T-cell (primary cell): Measurements from ENCODE around the gene MCRIP2. TPM values are rescaled to one million over a fixed set of nuclear protein-coding genes. Genes with fewer than 3 reads are reported as not detected.

Source experiments
- ATAC-seq, 4 experiments: fragments of 200-7000 bp in 3 of 4; fragments of 150-1000 bp in 1 of 4; cut with Tn5 transposase; replicated peaks in 1 of 4; 1 replicate in 3 of 4; 2 replicates in 1 of 4; pipeline ENCODE4 v1.10.0; 2021; ENCODE audit warnings: moderate library complexity in 3 of 4, mild to moderate bottlenecking in 2 of 4, moderate number of reproducible peaks in 1 of 4
- CTCF ChIA-PET, 2 donors: fragments of 300-600 bp; sonication (Branson Sonifier 250); formaldehyde crosslinking; loops; one replicate each; lab custom pipeline; 2022; ENCODE audit warnings: antibody characterized with exemption in 2 of 2; lab: Charles Lee
- POLR2A ChIA-PET, 2 donors: fragments of 300-600 bp; sonication (Branson Sonifier 250); formaldehyde crosslinking; loops; one replicate each; lab custom pipeline; 2022; ENCODE audit warnings: antibody characterized with exemption in 2 of 2; lab: Charles Lee
- DNase-seq, 35 experiments: peaks; one replicate each; pipeline versions ENCODE4 v3.0.0 to v3.0.0-alpha.2; 2013 to 2023
- H3K27ac ChIP-seq: one replicate; pipeline ENCODE4 v1.5.1; 2013; ENCODE audit warnings: low read length
- H3K27me3 ChIP-seq, 2 experiments: replicated peaks in 1 of 2; 1 replicate in 1 of 2; 2 replicates in 1 of 2; pipeline versions ENCODE4 v1.6.1 to v1.7.0; 2013; ENCODE audit warnings: low read length in 1 of 2, mixed read lengths in 1 of 2; ENCODE audit not compliant: control insufficient read depth in 2 of 2, insufficient read depth in 2 of 2; ENCODE audit errors: extremely low read depth in 1 of 2
- H3K36me3 ChIP-seq, 2 donors: 1 replicate in 1 of 2; 2 replicates in 1 of 2; pipeline versions ENCODE4 v1.6.1 to v1.7.0; 2013; ENCODE audit warnings: low read length in 1 of 2; ENCODE audit not compliant: control insufficient read depth in 2 of 2, insufficient read depth in 1 of 2; ENCODE audit errors: extremely low read depth in 1 of 2
- H3K4me1 ChIP-seq, 2 experiments: 1 replicate in 1 of 2; 2 replicates in 1 of 2; pipeline versions ENCODE4 v1.6.1 to v1.7.0; 2013; ENCODE audit warnings: low read length in 2 of 2, mixed read lengths in 1 of 2; ENCODE audit not compliant: insufficient read depth in 2 of 2, control insufficient read depth in 1 of 2; ENCODE audit errors: extremely low read depth in 1 of 2
- H3K4me3 ChIP-seq, 2 donors: 1 replicate in 1 of 2; 2 replicates in 1 of 2; pipeline versions ENCODE4 v1.5.1 to v1.7.0; 2013; ENCODE audit warnings: mild to moderate bottlenecking in 2 of 2, low read length in 1 of 2, moderate library complexity in 1 of 2; ENCODE audit not compliant: control insufficient read depth in 1 of 2; ENCODE audit errors: extremely low read depth in 1 of 2
- H3K9me3 ChIP-seq: 2 replicates; pipeline ENCODE4 v1.7.0; 2013
- H3K27ac Mint-ChIP-seq, 2 donors: one replicate each; pipeline ENCODE4 v1.8.0; 2020 to 2021; ENCODE audit warnings: mild to moderate bottlenecking in 2 of 2, mixed read lengths in 2 of 2
- H3K27me3 Mint-ChIP-seq, 2 donors: one replicate each; pipeline ENCODE4 v1.8.0; 2021 to 2022; ENCODE audit warnings: mixed read lengths in 2 of 2
- H3K36me3 Mint-ChIP-seq: one replicate; pipeline ENCODE4 v1.8.0; 2021; ENCODE audit warnings: mixed read lengths
- H3K4me1 Mint-ChIP-seq, 3 donors: one replicate each; pipeline ENCODE4 v1.8.0; 2020 to 2022; ENCODE audit warnings: mixed read lengths in 3 of 3, mild to moderate bottlenecking in 1 of 3
- H3K4me3 Mint-ChIP-seq, 3 donors: one replicate each; pipeline ENCODE4 v1.8.0; 2020 to 2022; ENCODE audit warnings: mild to moderate bottlenecking in 3 of 3, mixed read lengths in 3 of 3, moderate library complexity in 3 of 3
- H3K9me3 Mint-ChIP-seq, 3 donors: one replicate each; pipeline ENCODE4 v1.8.0; 2020 to 2022; ENCODE audit warnings: mixed read lengths in 3 of 3
- WGBS: methylation state at CpG from one replicate; pipeline ENCODE4 v1.1.5; 2013; ENCODE audit warnings: missing lambda C conversion rate; ENCODE audit not compliant: insufficient coverage; 5-methylcytosine and 5-hydroxymethylcytosine counted together
- total RNA-seq, 35 experiments: library from RNA in 6 of 35; stranded (reverse) in 6 of 35; fragments of 120-200 nt in 1 of 35; gene quantifications; one replicate each; pipeline versions ENCODE4 v1.2.1 to v1.2.4 and lab custom pipeline; 2013 to 2026

MCRIP2 gene
- total RNA-seq, 5 donors from 2014 or later (not counting 1 experiment from before 2014, with no cell fraction given) = 19.1 to 43.0 (median 40.0) TPM

GRCh38 chr16:675884-676564, 34.4 kb downstream of the MCRIP2 start:
- DNase-seq (no peak), ATAC-seq (no peak)
- Histone ChIP-seq H3K9me3 (no peaks in the 10 kb centered on the region), H3K36me3 (peaks cover 10 to 18% of the 10 kb centered on the region in 2 donors), H3K27ac (no peak overlapping the region), H3K27me3 (peaks cover 0 to 25% of the 10 kb centered on the region in 2 experiments), H3K4me1 (peaks cover 0 to 47% of the 10 kb centered on the region in 2 experiments), H3K4me3 (peak overlapping the region in 1 of 2 donors; percentile 23)
- ChIA-PET POLR2A (interaction anchor here (0.6 kb wide), 2 partner anchors 19 to 1544 kb away, joined by 6 to 8 read pairs; no protein-coding TSS in a partner anchor), CTCF (no interaction called here)
- Mint-ChIP-seq H3K27ac (no peak overlapping the region), H3K4me3 (no peak overlapping the region), H3K4me1 (peaks cover 7 to 22% (median 21%) of the 10 kb centered on the region in 3 donors), H3K36me3 (peaks cover 6% of the 10 kb centered on the region), H3K9me3 (no peaks in the 10 kb centered on the region), H3K27me3 (peaks cover 0 to 6% of the 10 kb centered on the region in 2 donors)
- WGBS = 88% methylated on average over 14 of the region's 25 CpGs

- peaks cover 0 to 6% of the 10 kb centered on the region in 2 donors for H3K27me3 Mint-ChIP-seq
- peaks cover 0 to 25% of the 10 kb centered on the region in 2 experiments for H3K27me3 ChIP-seq
- WGBS = 94% methylated on average over 21 of the region's 21 CpGs
- peak overlapping the region in 1 of 3 donors; percentile 45 for H3K4me3 Mint-ChIP-seq
- no peak overlapping the region for H3K4me3 ChIP-seq
- CTCF ChIA-PET = no interaction called here
- POLR2A ChIA-PET = interaction anchor here in 1 of 2 donors (0.6 kb wide), 1 partner anchor 19 kb away, joined by 6 read pairs; no protein-coding TSS in a partner anchor
- H3K36me3 Mint-ChIP-seq = peaks cover 4% of the 10 kb centered on the region
- H3K27ac Mint-ChIP-seq = no peak overlapping the region
- H3K4me1 ChIP-seq = peaks cover 0 to 52% of the 10 kb centered on the region in 2 experiments
- H3K27ac ChIP-seq = no peak overlapping the region
- no peaks in the 10 kb centered on the region for H3K9me3 ChIP-seq
- H3K36me3 ChIP-seq = peaks cover 9 to 15% of the 10 kb centered on the region in 2 donors
- DNase-seq (no peak), ATAC-seq (no peak)
- H3K4me1 Mint-ChIP-seq = peaks cover 7 to 27% (median 26%) of the 10 kb centered on the region in 3 donors
- H3K9me3 Mint-ChIP-seq = no peaks in the 10 kb centered on the region
These were observed 34.9 kb downstream of the MCRIP2 start for GRCh38 chr16:676565-676902.

- POLR2A ChIA-PET = no interaction called here
- no peaks in the 10 kb centered on the region for H3K9me3 Mint-ChIP-seq
- WGBS = 80% methylated on average over 23 of the region's 23 CpGs
These were observed 35.3 kb downstream of the MCRIP2 start for GRCh38 chr16:676913-677312.

GRCh38 chr16:677316-678190, 35.9 kb downstream of the MCRIP2 start:
- Mint-ChIP-seq H3K4me1 (peaks cover 11 to 35% (median 35%) of the 10 kb centered on the region in 3 donors), H3K27me3 (peaks cover 0 to 6% of the 10 kb centered on the region in 2 donors), H3K9me3 (no peaks in the 10 kb centered on the region), H3K36me3 (peaks cover 7% of the 10 kb centered on the region), H3K4me3 (peak overlapping the region in 1 of 3 donors; percentile 45), H3K27ac (no peak overlapping the region)
- Histone ChIP-seq H3K4me3 (no peak overlapping the region), H3K27me3 (peaks cover 0 to 25% of the 10 kb centered on the region in 2 experiments), H3K9me3 (no peaks in the 10 kb centered on the region), H3K27ac (no peak overlapping the region), H3K4me1 (peaks cover 0 to 61% of the 10 kb centered on the region in 2 experiments), H3K36me3 (peaks cover 14 to 16% of the 10 kb centered on the region in 2 donors)
- ATAC-seq (no peak), DNase-seq (no peak)
- 79% methylated on average over 43 of the region's 57 CpGs for WGBS
- ChIA-PET POLR2A (no interaction called here), CTCF (no interaction called here)

More at GRCh38 chr16:676913-677312, 35.3 kb downstream of the MCRIP2 start:
- H3K27ac Mint-ChIP-seq = no peak overlapping the region
- DNase-seq = peak in 8 of 35 experiments; percentile 27 to 48 (median 38)
- Histone ChIP-seq H3K27ac (no peak overlapping the region), H3K9me3 (no peaks in the 10 kb centered on the region), H3K27me3 (peaks cover 0 to 25% of the 10 kb centered on the region in 2 experiments), H3K36me3 (peaks cover 12 to 16% of the 10 kb centered on the region in 2 donors), H3K4me3 (no peak overlapping the region), H3K4me1 (peaks cover 0 to 56% of the 10 kb centered on the region in 2 experiments)
- peaks cover 4% of the 10 kb centered on the region for H3K36me3 Mint-ChIP-seq
- CTCF ChIA-PET = no interaction called here
- peaks cover 7 to 31% (median 30%) of the 10 kb centered on the region in 3 donors for H3K4me1 Mint-ChIP-seq
- H3K4me3 Mint-ChIP-seq = peak overlapping the region in 2 of 3 donors; percentile 6 to 45
- peaks cover 0 to 6% of the 10 kb centered on the region in 2 donors for H3K27me3 Mint-ChIP-seq
- ATAC-seq = no peak

- no peak overlapping the region for H3K27ac Mint-ChIP-seq
- no peak for ATAC-seq
These were observed 36.7 kb downstream of the MCRIP2 start for GRCh38 chr16:678209-678857.

More at GRCh38 chr16:678209-678857, 36.7 kb downstream of the MCRIP2 start:
- peak overlapping the region in 1 of 3 donors; percentile 77 for H3K4me3 Mint-ChIP-seq
- Histone ChIP-seq H3K27me3 (peaks cover 0 to 25% of the 10 kb centered on the region in 2 experiments), H3K4me1 (peaks cover 0 to 69% of the 10 kb centered on the region in 2 experiments), H3K4me3 (no peak overlapping the region), H3K27ac (no peak overlapping the region), H3K9me3 (no peaks in the 10 kb centered on the region), H3K36me3 (peaks cover 7 to 20% of the 10 kb centered on the region in 2 donors)
- H3K36me3 Mint-ChIP-seq = peaks cover 4% of the 10 kb centered on the region
- H3K4me1 Mint-ChIP-seq = peaks cover 12 to 41% (median 40%) of the 10 kb centered on the region in 3 donors
- WGBS = 83% methylated on average over 10 of the region's 21 CpGs
- CTCF ChIA-PET = no interaction called here
- POLR2A ChIA-PET = interaction anchor here in 1 of 2 donors (0.6 kb wide), 1 partner anchor 293 kb away, joined by 4 read pairs; no protein-coding TSS in a partner anchor
- DNase-seq = no peak
- H3K9me3 Mint-ChIP-seq = no peaks in the 10 kb centered on the region
- peaks cover 0 to 6% of the 10 kb centered on the region in 2 donors for H3K27me3 Mint-ChIP-seq
